ENCODE measurements around the gene AKT3. TPM values are rescaled to one million over a fixed set of nuclear protein-coding genes. Genes with fewer than 3 reads are reported as not detected.

Gene AKT3
- total RNA-seq, 1 donor from 2014 or later: 110 TPM

- H3K27me3 Mint-ChIP-seq (ENCODE audit: low read depth): no peaks in the 10 kb centered on the region
- DNase-seq (ENCODE audit: low spot score in 2 of 2, unreplicated experiment in 2 of 2): no peak
- peaks cover 10% of the 10 kb centered on the region for H3K4me1 Mint-ChIP-seq
- peaks cover 8% of the 10 kb centered on the region for H3K9me3 Mint-ChIP-seq
- no peak overlapping the region for H3K4me3 Mint-ChIP-seq
- H3K27ac Mint-ChIP-seq: no peak overlapping the region
- no peak for TF ChIP-seq CTCF (IDR thresholded peaks at IDR 0.05; ENCODE audit: unreplicated experiment)
- peaks cover 22% of the 10 kb centered on the region for H3K36me3 Mint-ChIP-seq
Measured at GRCh38 chr1:243801378-243801777, 48.7 kb downstream of the AKT3 start.

GRCh38 chr1:243799908-243800307 lies 50.1 kb downstream of the AKT3 start:
- no peak overlapping the region for H3K27ac Mint-ChIP-seq
- no peaks in the 10 kb centered on the region for H3K27me3 Mint-ChIP-seq (ENCODE audit: low read depth)
- no peak for TF ChIP-seq CTCF (IDR thresholded peaks at IDR 0.05; ENCODE audit: unreplicated experiment)
- H3K9me3 Mint-ChIP-seq: peaks cover 8% of the 10 kb centered on the region
- H3K4me3 Mint-ChIP-seq: no peak overlapping the region
- peaks cover 19% of the 10 kb centered on the region for H3K36me3 Mint-ChIP-seq
- H3K4me1 Mint-ChIP-seq: peaks cover 12% of the 10 kb centered on the region
- DNase-seq (ENCODE audit: low spot score in 2 of 2, unreplicated experiment in 2 of 2): no peak

GRCh38 chr1:243798726-243799125 lies 51.3 kb downstream of the AKT3 start:
- DNase-seq (ENCODE audit: low spot score in 2 of 2, unreplicated experiment in 2 of 2): no peak
- Mint-ChIP-seq H3K27ac (no peak overlapping the region), H3K36me3 (peaks cover 19% of the 10 kb centered on the region), H3K27me3 (ENCODE audit: low read depth) (no peaks in the 10 kb centered on the region), H3K4me3 (no peak overlapping the region), H3K4me1 (peaks cover 14% of the 10 kb centered on the region), H3K9me3 (peaks cover 8% of the 10 kb centered on the region)
- no peak for TF ChIP-seq CTCF (IDR thresholded peaks at IDR 0.05; ENCODE audit: unreplicated experiment)

- peaks cover 18% of the 10 kb centered on the region for H3K36me3 Mint-ChIP-seq
- no peak overlapping the region for H3K27ac Mint-ChIP-seq
- H3K9me3 Mint-ChIP-seq: peaks cover 8% of the 10 kb centered on the region
- no peak overlapping the region for H3K4me3 Mint-ChIP-seq
- no peak for DNase-seq (ENCODE audit: low spot score in 2 of 2, unreplicated experiment in 2 of 2)
- H3K4me1 Mint-ChIP-seq: peaks cover 25% of the 10 kb centered on the region
- no peaks in the 10 kb centered on the region for H3K27me3 Mint-ChIP-seq (ENCODE audit: low read depth)
- no peak for TF ChIP-seq CTCF (IDR thresholded peaks at IDR 0.05; ENCODE audit: unreplicated experiment)
Measured at GRCh38 chr1:243796016-243796415, 54.0 kb downstream of the AKT3 start.

- no peak for TF ChIP-seq CTCF (IDR thresholded peaks at IDR 0.05; ENCODE audit: unreplicated experiment)
Measured at GRCh38 chr1:243793298-243793697, 56.7 kb downstream of the AKT3 start.

GRCh38 chr1:243792891-243793290 lies 57.2 kb downstream of the AKT3 start:
- Mint-ChIP-seq H3K27ac (peak overlapping the region; percentile 94), H3K4me1 (peaks cover 30% of the 10 kb centered on the region), H3K27me3 (ENCODE audit: low read depth) (no peaks in the 10 kb centered on the region), H3K36me3 (peaks cover 18% of the 10 kb centered on the region), H3K4me3 (peak overlapping the region; percentile 1), H3K9me3 (peaks cover 3% of the 10 kb centered on the region)
- no peak for DNase-seq (ENCODE audit: low spot score in 2 of 2, unreplicated experiment in 2 of 2)
- TF ChIP-seq CTCF (IDR thresholded peaks at IDR 0.05; ENCODE audit: unreplicated experiment): no peak

More at GRCh38 chr1:243793298-243793697, 56.7 kb downstream of the AKT3 start:
- H3K36me3 Mint-ChIP-seq: peaks cover 18% of the 10 kb centered on the region
- DNase-seq (ENCODE audit: low spot score in 2 of 2, unreplicated experiment in 2 of 2): no peak
- peak overlapping the region; percentile 45 for H3K27ac Mint-ChIP-seq
- no peak overlapping the region for H3K4me3 Mint-ChIP-seq
- H3K4me1 Mint-ChIP-seq: peaks cover 30% of the 10 kb centered on the region
- H3K9me3 Mint-ChIP-seq: peaks cover 3% of the 10 kb centered on the region
- H3K27me3 Mint-ChIP-seq (ENCODE audit: low read depth): no peaks in the 10 kb centered on the region
